ENCODE data around the gene PPIF. TPM values are rescaled to one million over a fixed set of nuclear protein-coding genes. Genes with fewer than 3 reads are reported as not detected.

Gene PPIF
- total and polyA plus RNA-seq, 4 donors: 21.7 to 96.8 (median 39.9) TPM

DNA sequence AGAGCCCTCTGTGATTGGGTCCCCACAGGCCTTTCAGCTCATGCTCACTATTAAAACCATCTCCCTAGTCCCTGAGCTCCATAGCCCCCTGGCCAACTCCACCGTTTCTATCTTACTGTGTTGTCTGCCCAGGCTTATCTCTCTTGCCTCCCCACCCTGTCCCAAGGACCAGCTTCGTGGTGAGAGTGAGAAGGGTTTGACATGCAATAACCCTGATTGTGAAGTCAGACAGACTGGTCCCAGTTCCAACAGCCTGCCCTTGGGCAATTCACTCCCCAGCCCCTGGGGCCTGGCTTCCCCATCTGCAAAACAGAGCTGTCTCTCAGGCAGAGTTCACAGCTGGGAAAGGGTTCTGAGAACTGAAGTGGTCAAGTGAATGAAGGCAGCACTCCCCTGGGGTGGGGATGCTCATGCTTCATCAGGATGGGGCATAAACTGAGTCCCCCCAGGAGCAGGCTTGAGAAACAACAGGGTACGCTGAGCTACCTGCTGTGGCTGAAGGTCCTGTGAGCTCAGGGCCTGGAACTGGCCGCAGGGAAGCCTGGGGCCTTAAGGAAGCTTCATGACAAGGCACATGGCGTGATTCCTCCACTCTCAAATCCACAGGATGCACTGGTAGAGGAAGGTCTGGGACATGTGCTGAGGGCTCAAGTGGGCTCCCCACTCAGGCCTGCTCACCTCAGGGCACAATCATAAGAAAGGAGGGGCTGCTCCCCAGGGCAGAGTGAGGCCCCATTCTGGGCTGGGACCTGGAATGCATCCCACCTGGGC, 1.8 kb upstream of the PPIF start:
- no peak overlapping the region for H3K27ac ChIP-seq (ENCODE audit: low read depth in 1 of 2, low read length in 1 of 2)
- no peak for DNase-seq
- ATAC-seq (ENCODE audit: insufficient read depth, low FRiP score): no peak
- H3K27me3 ChIP-seq (ENCODE audit: control insufficient read depth in 3 of 3, insufficient read depth in 3 of 3, low read length in 2 of 3): no peaks in the 10 kb centered on the region
- no peak overlapping the region for H3K9ac ChIP-seq (ENCODE audit: insufficient read depth in 1 of 2, low read length in 2 of 2)
- H3K36me3 ChIP-seq (ENCODE audit: control insufficient read depth in 4 of 4, insufficient read depth in 4 of 4, low read length in 4 of 4): peaks cover 0 to 7% (median 3%) of the 10 kb centered on the region in 4 donors
- H3K4me1 ChIP-seq (ENCODE audit: control insufficient read depth in 5 of 5, insufficient read depth in 5 of 5, low read length in 5 of 5): peaks cover 0 to 20% (median 6%) of the 10 kb centered on the region in 5 donors
- TF ChIP-seq, protein P1, sequence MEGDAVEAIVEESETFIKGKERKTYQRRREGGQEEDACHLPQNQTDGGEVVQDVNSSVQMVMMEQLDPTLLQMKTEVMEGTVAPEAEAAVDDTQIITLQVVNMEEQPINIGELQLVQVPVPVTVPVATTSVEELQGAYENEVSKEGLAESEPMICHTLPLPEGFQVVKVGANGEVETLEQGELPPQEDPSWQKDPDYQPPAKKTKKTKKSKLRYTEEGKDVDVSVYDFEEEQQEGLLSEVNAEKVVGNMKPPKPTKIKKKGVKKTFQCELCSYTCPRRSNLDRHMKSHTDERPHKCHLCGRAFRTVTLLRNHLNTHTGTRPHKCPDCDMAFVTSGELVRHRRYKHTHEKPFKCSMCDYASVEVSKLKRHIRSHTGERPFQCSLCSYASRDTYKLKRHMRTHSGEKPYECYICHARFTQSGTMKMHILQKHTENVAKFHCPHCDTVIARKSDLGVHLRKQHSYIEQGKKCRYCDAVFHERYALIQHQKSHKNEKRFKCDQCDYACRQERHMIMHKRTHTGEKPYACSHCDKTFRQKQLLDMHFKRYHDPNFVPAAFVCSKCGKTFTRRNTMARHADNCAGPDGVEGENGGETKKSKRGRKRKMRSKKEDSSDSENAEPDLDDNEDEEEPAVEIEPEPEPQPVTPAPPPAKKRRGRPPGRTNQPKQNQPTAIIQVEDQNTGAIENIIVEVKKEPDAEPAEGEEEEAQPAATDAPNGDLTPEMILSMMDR (IDR thresholded peaks at IDR 0.05; ENCODE audit: control extremely low read depth, extremely low read depth): no peak
- H3K4me3 ChIP-seq: no peak overlapping the region
- H3K9me3 ChIP-seq (ENCODE audit: control insufficient read depth in 4 of 4, insufficient read depth in 3 of 4, low read length in 3 of 4): no peaks in the 10 kb centered on the region
- 62 to 82% methylated on average over 5 of the region's 5 CpGs for WGBS, 2 donors

DNA sequence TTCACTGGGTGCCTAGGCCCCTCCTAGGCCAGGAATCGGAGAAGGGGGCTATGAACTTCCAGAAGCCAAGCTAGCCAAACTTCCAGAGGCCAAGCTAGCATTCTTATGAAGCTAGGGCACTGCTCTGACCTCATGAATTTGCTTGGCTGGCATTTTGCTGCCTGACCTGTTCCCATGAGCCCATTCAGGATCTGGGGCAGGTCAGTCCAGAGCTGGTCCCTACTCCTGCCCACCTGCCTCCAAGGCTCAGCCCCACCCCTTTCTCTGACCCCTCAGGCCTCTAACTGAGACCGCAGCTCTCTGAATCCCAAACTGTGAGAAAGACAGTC, 1.3 kb upstream of the PPIF start:
- WGBS, 2 donors: 93% methylated on average over 2 of the region's 2 CpGs
- Histone ChIP-seq H3K27ac (ENCODE audit: low read depth in 1 of 2, low read length in 1 of 2) (no peak overlapping the region), H3K9me3 (ENCODE audit: control insufficient read depth in 4 of 4, insufficient read depth in 3 of 4, low read length in 3 of 4) (no peaks in the 10 kb centered on the region), H3K36me3 (ENCODE audit: control insufficient read depth in 4 of 4, insufficient read depth in 4 of 4, low read length in 4 of 4) (peaks cover 0 to 12% (median 5%) of the 10 kb centered on the region in 4 donors), H3K4me1 (ENCODE audit: control insufficient read depth in 5 of 5, insufficient read depth in 5 of 5, low read length in 5 of 5) (peaks cover 0 to 20% (median 6%) of the 10 kb centered on the region in 5 donors), H3K4me3 (no peak overlapping the region), H3K9ac (ENCODE audit: insufficient read depth in 1 of 2, low read length in 2 of 2) (no peak overlapping the region), H3K27me3 (ENCODE audit: control insufficient read depth in 3 of 3, insufficient read depth in 3 of 3, low read length in 2 of 3) (no peaks in the 10 kb centered on the region)
- ATAC-seq (ENCODE audit: insufficient read depth, low FRiP score) (no peak), DNase-seq (no peak)
- TF ChIP-seq, protein P1 (IDR thresholded peaks at IDR 0.05; ENCODE audit: control extremely low read depth, extremely low read depth): no peak

DNA sequence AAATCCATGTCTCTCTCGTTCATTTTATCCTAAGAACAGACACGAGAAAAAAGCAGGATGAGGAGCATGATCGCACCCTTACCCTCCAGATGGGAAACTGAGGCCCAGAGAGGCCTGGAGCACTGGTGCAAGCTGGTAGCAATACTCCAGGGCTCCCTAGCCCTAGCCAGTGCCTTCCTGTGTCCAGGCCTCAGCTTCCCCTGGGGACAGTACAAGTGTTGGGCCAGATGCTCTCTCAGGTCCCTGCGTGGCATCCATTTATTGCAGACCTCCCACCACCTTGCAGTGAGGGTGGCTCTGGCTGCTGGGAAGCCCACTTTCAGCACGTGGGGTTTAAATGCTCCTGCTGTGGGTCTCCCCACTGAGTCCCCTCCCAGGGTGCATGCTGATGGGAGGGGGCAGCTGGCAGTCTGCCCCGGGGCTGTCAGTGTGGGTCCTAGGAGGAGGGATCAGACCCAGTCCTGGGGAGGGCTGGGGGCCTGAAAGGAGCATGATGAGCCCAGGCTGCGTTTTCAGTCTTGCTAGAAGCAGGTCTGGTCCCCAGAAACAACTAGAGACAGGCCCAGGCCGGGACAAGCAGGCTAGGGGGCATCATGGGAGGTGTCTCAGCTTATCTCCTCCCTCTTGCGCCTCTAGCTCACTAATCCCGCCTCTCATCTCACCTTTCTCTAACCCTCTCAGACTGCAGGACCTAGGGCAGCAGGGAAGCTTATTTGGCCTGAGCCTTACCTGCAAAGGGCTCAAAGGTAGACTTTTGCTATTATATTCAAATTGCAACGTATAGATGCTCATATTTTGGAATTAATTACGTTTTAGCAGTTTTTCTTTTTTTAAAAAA, 662 bp upstream of the PPIF start:
- WGBS, 2 donors: 65 to 69% methylated on average over 12 of the region's 12 CpGs
- Histone ChIP-seq H3K4me3 (no peak overlapping the region), H3K9me3 (ENCODE audit: control insufficient read depth in 4 of 4, insufficient read depth in 3 of 4, low read length in 3 of 4) (no peaks in the 10 kb centered on the region), H3K9ac (ENCODE audit: insufficient read depth in 1 of 2, low read length in 2 of 2) (no peak overlapping the region), H3K36me3 (ENCODE audit: control insufficient read depth in 4 of 4, insufficient read depth in 4 of 4, low read length in 4 of 4) (peaks cover 2 to 15% (median 9%) of the 10 kb centered on the region in 4 donors), H3K4me1 (ENCODE audit: control insufficient read depth in 5 of 5, insufficient read depth in 5 of 5, low read length in 5 of 5) (peaks cover 0 to 20% (median 6%) of the 10 kb centered on the region in 5 donors), H3K27me3 (ENCODE audit: control insufficient read depth in 3 of 3, insufficient read depth in 3 of 3, low read length in 2 of 3) (no peaks in the 10 kb centered on the region), H3K27ac (ENCODE audit: low read depth in 1 of 2, low read length in 1 of 2) (no peak overlapping the region)
- DNase-seq (peak in 1 of 3 donors; percentile 13), ATAC-seq (ENCODE audit: insufficient read depth, low FRiP score) (no peak)
- TF ChIP-seq, protein P1 (IDR thresholded peaks at IDR 0.05; ENCODE audit: control extremely low read depth, extremely low read depth): no peak

Data from lung (tissue), 12 donors.